Raji (cell line): Measurements from ENCODE around the gene RHOB.

Source experiments
- POLR2A ChIP-seq: IDR thresholded peaks from 2 replicates; pipeline ENCODE4 v1.6.1; 2011; ENCODE audit warnings: low read depth, low read length, control low read depth; ENCODE audit not compliant: insufficient read depth

The RHOB gene

DNA sequence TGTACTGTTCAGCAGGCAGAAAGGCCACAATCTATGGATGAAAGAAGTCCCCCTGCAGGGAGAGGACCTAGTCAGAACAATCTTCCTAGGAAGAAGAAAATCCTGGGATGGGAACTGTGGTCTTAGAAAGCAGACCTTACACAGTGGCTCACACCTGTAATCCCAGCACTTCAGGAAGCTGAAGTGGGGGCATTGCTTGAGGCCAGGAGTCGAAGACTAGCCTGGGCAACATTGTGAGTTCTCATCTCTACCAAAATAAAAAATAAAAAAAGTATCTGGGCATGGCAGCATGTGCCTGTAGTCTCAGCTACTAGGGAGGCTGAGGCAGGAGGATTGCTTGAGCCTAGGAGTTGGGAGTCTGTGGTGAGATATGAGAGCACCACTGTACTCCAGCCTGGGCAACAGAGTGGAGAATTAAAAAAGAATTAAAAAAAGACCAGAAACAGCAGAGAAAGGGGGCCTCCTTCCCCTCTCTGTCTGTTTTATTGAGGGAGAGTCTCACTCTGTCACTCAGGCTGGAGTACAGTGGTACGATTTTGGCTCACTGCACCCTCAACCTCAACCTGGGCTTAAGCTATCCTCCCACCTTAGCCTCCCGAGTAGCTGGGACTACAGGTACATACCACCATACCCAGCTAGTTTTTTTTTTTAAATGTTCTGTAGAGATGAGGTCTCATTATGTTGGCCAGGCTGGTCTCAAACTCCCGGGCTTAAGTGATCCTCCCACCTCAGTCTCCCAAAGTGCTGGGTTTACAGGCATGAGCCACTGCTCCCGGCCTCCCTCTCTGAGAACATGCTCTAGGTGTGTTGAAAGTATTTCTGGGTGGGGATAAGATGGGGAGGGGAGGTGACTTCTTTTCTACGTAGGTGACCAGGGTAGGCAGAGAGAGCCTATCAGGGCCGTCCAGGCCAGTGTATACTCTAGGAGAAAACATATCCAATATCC lies 7.4 kb downstream of the RHOB start:
- TF ChIP-seq POLR2A, result no peak

DNA sequence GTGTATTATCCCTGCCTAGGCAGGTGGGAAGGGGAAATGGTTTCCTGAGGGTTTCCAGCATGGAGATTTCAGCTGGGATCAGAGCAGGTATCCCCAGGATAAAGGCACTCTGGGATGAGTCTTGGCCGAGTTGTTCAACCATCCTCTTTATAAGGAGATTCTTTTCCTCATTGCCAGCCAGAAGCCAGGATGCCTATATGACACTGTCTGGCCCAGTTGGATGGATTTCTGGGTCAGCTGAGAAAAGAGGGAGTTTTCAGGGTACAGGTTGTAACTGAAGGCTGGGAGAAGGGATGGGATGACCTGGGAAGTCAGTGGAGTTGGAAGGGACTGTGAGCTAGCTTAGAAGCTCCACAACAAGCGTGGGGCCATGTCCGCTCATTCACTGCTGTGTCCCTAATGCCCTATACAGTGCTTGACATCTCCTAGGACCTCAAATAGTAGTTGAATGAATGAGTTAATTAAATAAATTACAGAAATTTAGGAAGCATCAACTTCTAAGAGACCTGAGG lies 8.3 kb downstream of the RHOB start:
- TF ChIP-seq POLR2A, result no peak

DNA sequence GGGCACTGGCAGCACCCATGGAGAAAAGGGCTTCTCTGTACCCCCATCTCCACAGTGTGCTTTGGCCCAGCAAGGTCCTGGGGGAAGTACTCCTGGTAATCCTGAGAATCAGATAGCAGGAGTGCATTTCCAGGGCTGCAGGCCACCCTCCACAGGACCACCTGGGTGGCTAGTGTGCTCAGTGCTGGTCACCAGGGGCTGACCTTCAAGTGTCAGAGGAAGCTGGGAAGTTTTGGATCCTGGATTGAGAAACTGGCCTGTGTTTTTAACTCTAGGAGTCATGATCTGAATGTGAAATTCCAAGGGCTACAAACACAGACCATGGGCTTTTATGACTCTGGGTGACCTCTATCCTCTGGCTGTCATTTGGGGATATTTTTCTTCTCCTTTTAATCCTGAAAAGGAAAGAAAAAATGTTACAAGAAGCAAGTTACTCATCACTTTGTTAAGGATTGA lies 9.3 kb downstream of the RHOB start:
- TF ChIP-seq POLR2A, result no peak

GRCh38 chr2:20456636-20457426 lies 10.0 kb downstream of the RHOB start:
- no peak for TF ChIP-seq POLR2A

DNA sequence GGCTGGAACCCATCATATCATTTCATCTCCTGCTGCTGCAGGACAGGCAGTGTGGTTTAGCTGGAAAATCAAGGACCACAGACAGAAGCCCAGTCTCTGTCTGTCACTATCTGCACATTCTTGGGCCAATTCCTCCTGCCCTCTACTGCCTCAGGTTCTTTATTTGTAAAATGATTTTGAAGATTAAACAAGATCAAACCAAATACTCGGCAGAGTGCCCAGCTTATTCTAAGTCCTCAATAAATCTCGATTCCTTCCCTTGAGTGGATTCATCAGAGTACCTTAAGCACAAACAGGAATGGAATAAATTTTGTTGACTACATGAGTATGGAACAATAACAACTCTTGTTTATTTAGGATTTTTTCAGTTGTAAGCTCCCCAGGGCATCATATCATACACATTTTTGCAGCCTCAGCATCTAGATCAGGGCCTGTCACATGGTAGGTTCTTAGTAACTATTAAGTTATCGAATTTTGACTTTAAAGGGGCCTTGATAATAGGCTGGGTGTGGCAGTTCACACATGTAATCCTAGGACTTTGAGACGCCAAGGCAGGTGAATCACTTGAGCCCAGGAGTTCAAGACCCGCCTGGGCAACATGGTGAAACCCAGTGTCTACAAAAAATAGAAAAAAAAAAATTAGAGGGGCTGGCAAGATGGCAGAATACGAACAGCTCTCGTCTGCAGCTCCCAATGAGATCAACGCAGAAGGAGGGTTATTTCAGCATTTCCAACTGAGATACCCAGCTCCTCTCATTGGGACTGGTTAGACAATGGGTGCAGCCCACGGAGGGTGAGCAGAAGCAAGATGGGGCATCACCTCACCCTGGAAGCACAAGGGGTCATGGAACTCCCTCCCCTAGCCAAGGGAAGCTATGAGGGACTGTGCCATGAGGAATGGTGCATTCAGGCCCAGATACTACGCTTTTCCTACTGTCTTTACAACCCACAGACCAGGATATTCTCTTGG lies 11.1 kb downstream of the RHOB start:
- TF ChIP-seq POLR2A, result no peak

DNA sequence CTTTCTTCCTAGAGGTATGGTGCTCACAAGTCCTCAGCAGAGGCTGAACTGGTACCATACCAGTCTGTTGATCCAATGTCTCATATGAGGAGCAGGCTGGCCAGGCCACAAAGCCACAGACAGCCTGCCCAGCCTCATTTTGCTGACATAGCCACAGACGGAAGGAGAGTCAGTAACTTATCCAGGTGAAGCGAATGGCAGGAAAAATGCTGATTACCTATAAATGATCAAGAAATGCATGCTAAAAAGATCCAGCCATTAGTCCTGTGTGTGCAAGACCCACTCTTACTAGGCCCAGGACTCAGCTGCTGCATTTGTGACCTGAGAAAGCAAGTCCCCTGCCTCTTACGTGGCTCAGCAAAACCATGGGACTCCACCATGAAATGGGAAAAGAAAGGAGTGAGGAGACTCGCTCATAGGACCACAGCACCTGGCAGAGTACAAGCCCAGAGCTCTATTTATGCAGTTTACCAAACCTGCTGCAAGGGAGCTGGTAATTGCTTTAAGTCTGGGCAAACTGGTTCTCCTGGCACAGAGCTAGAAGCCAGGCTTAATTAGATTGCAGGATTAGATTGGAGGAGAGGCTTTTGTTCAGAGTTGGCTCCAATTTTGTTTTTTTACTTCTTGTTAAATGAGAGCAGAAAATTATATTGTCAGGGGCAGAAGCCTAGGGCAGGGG lies 19.0 kb downstream of the RHOB start:
- no peak for TF ChIP-seq POLR2A

DNA sequence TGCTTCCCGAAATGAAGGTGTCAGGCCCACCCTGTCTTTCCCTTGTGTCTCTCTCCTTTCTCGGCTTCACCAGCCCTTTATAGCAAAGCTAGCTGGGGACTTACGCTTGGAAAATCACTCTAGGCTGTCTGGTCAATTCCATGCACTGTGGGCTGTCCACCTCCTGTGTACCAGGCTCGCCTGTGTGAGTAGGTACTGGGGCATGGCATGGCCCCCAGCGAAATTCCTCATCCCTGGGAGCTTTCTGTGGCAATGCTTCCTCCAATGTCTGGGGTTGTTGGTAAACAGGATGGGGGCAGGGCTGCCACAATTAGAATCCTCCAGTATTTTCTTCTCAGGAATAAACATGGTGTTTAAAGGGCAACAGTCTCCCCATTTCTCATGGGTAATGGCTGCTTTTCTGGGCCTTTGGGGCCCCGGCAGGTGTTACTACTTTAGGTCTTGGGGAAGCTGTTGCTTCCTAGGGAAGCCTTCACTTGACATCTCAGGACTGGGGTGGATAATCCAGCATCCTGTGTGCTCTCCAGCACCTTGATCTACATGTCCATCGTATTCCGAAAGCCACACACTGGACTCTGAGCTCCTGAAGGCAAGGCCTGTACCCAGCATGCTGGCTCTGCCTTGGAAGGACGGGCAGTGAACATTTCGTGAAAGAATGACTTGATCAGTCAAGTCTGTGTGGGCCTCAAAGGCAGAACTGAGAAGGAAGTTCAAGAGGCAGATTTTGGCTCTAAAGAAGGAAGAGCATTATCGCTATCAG lies 21.1 kb downstream of the RHOB start:
- no peak for TF ChIP-seq POLR2A

DNA sequence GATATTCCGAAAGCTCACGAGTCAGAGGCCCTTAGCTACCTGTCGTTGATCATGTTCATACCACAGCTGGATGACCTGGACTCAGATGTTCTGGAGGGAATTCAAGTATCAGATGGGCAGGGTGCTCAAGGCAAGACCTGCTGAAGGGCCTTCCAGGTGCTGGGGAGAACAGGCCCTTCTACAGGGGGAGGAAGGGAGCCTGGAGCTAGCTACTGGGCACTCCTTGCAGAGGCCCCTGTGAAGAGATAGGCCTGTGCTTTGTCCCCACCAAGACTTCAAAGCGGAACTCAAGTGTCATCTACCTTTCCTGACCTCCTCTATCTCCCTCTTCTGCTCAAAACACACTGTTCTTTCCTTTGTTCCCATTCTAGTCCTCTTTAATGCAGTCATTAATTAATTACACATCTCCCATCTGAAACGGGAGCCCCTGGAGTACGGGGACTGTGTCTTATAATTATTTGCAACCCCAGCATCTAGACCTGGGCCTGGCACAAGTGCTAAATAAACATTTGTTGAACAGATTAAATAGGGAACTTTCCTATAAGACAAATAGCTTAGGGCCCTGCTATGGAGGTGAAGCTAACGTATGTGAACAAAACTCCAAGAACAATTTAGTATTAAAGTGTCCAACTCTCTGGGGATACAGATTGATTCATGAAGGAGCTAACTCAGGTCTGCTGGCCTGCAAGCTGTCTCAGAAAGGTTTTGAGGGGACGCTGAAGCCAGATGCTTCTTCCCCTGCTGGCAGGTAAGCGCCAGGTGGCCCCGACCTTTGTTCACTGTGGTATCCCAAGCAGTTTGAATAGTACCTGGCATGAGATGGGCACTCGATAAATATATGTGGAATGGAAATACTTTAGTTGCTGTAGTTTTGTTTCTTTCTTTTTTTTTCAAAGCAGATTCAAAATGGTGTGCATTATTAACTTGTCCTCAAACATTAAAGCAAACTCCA lies 22.0 kb downstream of the RHOB start:
- TF ChIP-seq POLR2A, result no peak

- no peak for TF ChIP-seq POLR2A
These were observed 22.7 kb downstream of the RHOB start for GRCh38 chr2:20469595-20469994.

DNA sequence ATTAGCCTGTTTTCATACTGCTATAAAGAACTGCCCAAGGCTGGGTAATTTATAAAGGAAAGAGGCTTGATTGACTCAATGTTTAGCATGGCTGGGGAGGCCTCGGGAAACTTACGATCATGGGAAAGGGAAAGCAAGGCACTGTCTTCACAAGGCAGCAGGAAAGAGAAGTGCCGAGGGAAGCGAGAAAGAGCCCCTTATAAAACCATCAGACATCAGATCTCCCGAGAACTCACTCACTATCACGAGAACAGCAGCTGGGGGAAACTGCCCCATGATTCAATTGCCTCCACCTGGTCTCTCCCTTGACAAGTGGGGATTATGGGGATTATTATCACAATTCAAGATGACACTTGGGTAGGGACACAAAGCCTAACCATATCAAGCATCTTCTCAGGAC lies 23.3 kb downstream of the RHOB start:
- TF ChIP-seq POLR2A, result no peak

DNA sequence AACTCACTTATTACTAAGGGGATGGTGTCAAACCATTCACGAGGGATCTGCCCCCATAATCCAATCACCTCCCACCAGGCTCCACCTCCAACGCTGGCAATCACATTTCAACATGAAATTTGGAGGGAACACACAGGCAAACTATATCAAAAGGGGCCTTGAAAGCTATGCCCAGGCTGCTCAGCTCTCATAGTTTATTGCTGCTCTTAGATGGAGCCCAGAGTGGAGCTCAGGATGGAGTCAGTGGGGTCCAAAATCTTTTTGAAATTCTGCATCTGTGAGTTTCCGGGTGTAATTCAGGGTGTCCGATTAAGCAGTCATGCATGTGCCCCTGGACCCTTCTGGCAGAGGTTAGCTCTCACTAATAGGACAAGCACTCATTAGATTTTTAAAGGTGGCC lies 24.3 kb downstream of the RHOB start:
- TF ChIP-seq POLR2A, result no peak

- TF ChIP-seq POLR2A, result no peak
These were observed 25.2 kb downstream of the RHOB start for GRCh38 chr2:20471902-20472559.
